IMR-90 (cell line): ENCODE data around the gene MLLT3.

Source experiments
- CTCF ChIP-seq: conservative IDR thresholded peaks from 2 replicates; pipeline ENCODE4 v1.5.1; 2012; ENCODE audit warnings: mild to moderate bottlenecking, low read depth, low read length, improper control_type of control experiment
- MAZ ChIP-seq: IDR thresholded peaks from 2 replicates; pipeline ENCODE4 v1.6.1; 2012; ENCODE audit warnings: low read depth, mild to moderate bottlenecking, low read length, improper control_type of control experiment, moderate library complexity, borderline replicate concordance
- SMC3 ChIP-seq: fragments of 150-350 bp; IDR thresholded peaks from 2 replicates; pipeline ENCODE4 v1.6.1; 2016; ENCODE audit warnings: low read depth, mild to moderate bottlenecking, antibody characterized with exemption, low read length, moderate library complexity

GRCh38 chr9:20630241-20630943 lies 8.1 kb upstream of the MLLT3 start:
- TF ChIP-seq SMC3 (no peak), MAZ (no peak), CTCF (no peak)
